ENCODE results near the gene SLC6A9.

Gene SLC6A9

GRCh38 chr1:43947874-43948437 is 83.3 kb downstream of the SLC6A9 start:
- no peak for DNase-seq (ENCODE audit: low read depth in 3 of 3, low spot score in 1 of 3)

- DNase-seq (ENCODE audit: low read depth in 3 of 3, low spot score in 1 of 3) = no peak
Observed at GRCh38 chr1:43947061-43947873, 84.0 kb downstream of the SLC6A9 start.
